Testis (tissue), 2 donors: Measurements from ENCODE around the gene CELSR1.

Experiments used
- CTCF ChIP-seq, 3 experiments: fragments of 450-650 bp in 2 of 3; fragments of 200-600 bp in 1 of 3; sonication (generic) in 1 of 3; IDR thresholded peaks; one replicate each; pipeline ENCODE4 v1.5.1; 2016 to 2019; ENCODE audit warnings: antibody characterized with exemption in 3 of 3, mild to moderate bottlenecking in 2 of 3, moderate library complexity in 1 of 3
- POLR2A ChIP-seq: fragments of 450-650 bp; IDR thresholded peaks from one replicate; pipeline ENCODE4 v1.6.1; 2017; ENCODE audit warnings: antibody characterized with exemption, mild to moderate bottlenecking, moderate library complexity

GRCh38 chr22:46537225-46537945 is at the start of gene CELSR1:
- TF ChIP-seq CTCF (IDR thresholded peaks at IDR 0.05) (no peak), POLR2A (no peak)
